CD14-positive monocyte (primary cell): ENCODE measurements around the gene BCL2L12. TPM values are rescaled to one million over a fixed set of nuclear protein-coding genes. Genes with fewer than 3 reads are reported as not detected.
A peak's percentile ranks its signal among the peaks of the same experiment; 100 is the strongest.

Source experiments
- DNase-seq, 3 donors: peaks; one replicate each; pipeline ENCODE4 v3.0.0-alpha.2; 2011 to 2022
- H2AFZ ChIP-seq: 2 replicates; pipeline ENCODE4 v1.6.0; 2012; ENCODE audit warnings: mild to moderate bottlenecking, low read depth, low read length, inconsistent platforms; ENCODE audit not compliant: insufficient read depth, poor library complexity, severe bottlenecking
- H3K27ac ChIP-seq, 2 donors: 1 replicate in 1 of 2; 2 replicates in 1 of 2; pipeline ENCODE4 v1.5.1; 2012 to 2013; ENCODE audit warnings: low read length in 2 of 2, control low read depth in 1 of 2, inconsistent platforms in 1 of 2, low read depth in 1 of 2, mild to moderate bottlenecking in 1 of 2
- H3K27me3 ChIP-seq, 2 donors: one replicate each; pipeline versions ENCODE4 v1.6.0 to v1.6.1; 2011 to 2013; ENCODE audit warnings: low read length in 2 of 2; ENCODE audit not compliant: control insufficient read depth in 2 of 2, insufficient read depth in 2 of 2
- H3K36me3 ChIP-seq, 2 donors: replicated peaks in 1 of 2; 1 replicate in 1 of 2; 2 replicates in 1 of 2; pipeline versions ENCODE4 v1.5.1 to v1.6.1; 2012 to 2013; ENCODE audit warnings: low read length in 2 of 2, control low read depth in 1 of 2, inconsistent platforms in 1 of 2, mild to moderate bottlenecking in 1 of 2; ENCODE audit not compliant: insufficient read depth in 2 of 2, control insufficient read depth in 1 of 2
- H3K4me1 ChIP-seq, 2 donors: 1 replicate in 1 of 2; 2 replicates in 1 of 2; pipeline versions ENCODE4 v1.5.1 to v1.6.1; 2012 to 2013; ENCODE audit warnings: low read length in 2 of 2, control low read depth in 1 of 2, inconsistent platforms in 1 of 2, mild to moderate bottlenecking in 1 of 2, moderate library complexity in 1 of 2; ENCODE audit not compliant: insufficient read depth in 2 of 2, control insufficient read depth in 1 of 2
- H3K4me2 ChIP-seq: replicated peaks from 2 replicates; pipeline ENCODE3; 2012; ENCODE audit warnings: low read length, moderate library complexity, mild to moderate bottlenecking; ENCODE audit not compliant: poor library complexity, severe bottlenecking; ENCODE audit errors: extremely low read depth
- H3K4me3 ChIP-seq, 3 experiments: fragments of 200-600 bp in 1 of 3; sonication (generic) in 1 of 3; replicated peaks in 1 of 3; 1 replicate in 2 of 3; 2 replicates in 1 of 3; pipeline ENCODE4 v1.5.1; 2011 to 2013; ENCODE audit warnings: low read length in 3 of 3, mild to moderate bottlenecking in 3 of 3, control low read depth in 2 of 3, low read depth in 2 of 3, inconsistent platforms in 1 of 3, moderate library complexity in 1 of 3
- H3K79me2 ChIP-seq: 2 replicates; pipeline ENCODE4 v1.6.0; 2012; ENCODE audit warnings: mild to moderate bottlenecking, control low read depth, inconsistent platforms, low read length, moderate library complexity; ENCODE audit not compliant: insufficient read depth
- H3K9ac ChIP-seq: 2 replicates; pipeline ENCODE4 v1.6.0; 2017; ENCODE audit warnings: low read length, mild to moderate bottlenecking; ENCODE audit not compliant: insufficient read depth, poor library complexity, severe bottlenecking
- H3K9me3 ChIP-seq, 2 donors: replicated peaks in 1 of 2; 1 replicate in 1 of 2; 2 replicates in 1 of 2; pipeline versions ENCODE4 v1.5.1 to v1.6.1; 2012 to 2013; ENCODE audit warnings: low read length in 2 of 2, control low read depth in 1 of 2; ENCODE audit not compliant: control insufficient read depth in 1 of 2, insufficient read depth in 1 of 2
- H4K20me1 ChIP-seq: 2 replicates; pipeline ENCODE4 v1.6.0; 2012; ENCODE audit warnings: mild to moderate bottlenecking, low read length, control low read depth, moderate library complexity; ENCODE audit not compliant: insufficient read depth
- H3K27ac Mint-ChIP-seq, 7 donors: one replicate each; pipeline ENCODE4 v1.8.0; 2020; ENCODE audit warnings: mild to moderate bottlenecking in 7 of 7, mixed read lengths in 7 of 7, moderate library complexity in 6 of 7, inconsistent platforms in 2 of 7
- H3K27me3 Mint-ChIP-seq, 3 donors: one replicate each; pipeline ENCODE4 v1.8.0; 2021 to 2022; ENCODE audit warnings: low read depth in 3 of 3, mild to moderate bottlenecking in 3 of 3, mixed read lengths in 3 of 3, moderate library complexity in 3 of 3, inconsistent platforms in 1 of 3
- H3K36me3 Mint-ChIP-seq, 2 donors: one replicate each; pipeline ENCODE4 v1.8.0; 2020; ENCODE audit warnings: mixed read lengths in 2 of 2, inconsistent platforms in 1 of 2, mild to moderate bottlenecking in 1 of 2
- H3K4me1 Mint-ChIP-seq: one replicate; pipeline ENCODE4 v1.8.0; 2020; ENCODE audit warnings: mild to moderate bottlenecking, mixed read lengths
- H3K4me3 Mint-ChIP-seq, 2 donors: one replicate each; pipeline ENCODE4 v1.8.0; 2020; ENCODE audit warnings: mild to moderate bottlenecking in 2 of 2, mixed read lengths in 2 of 2, moderate library complexity in 1 of 2
- H3K9me3 Mint-ChIP-seq, 7 donors: one replicate each; pipeline ENCODE4 v1.8.0; 2020 to 2022; ENCODE audit warnings: mixed read lengths in 7 of 7, mild to moderate bottlenecking in 6 of 7, moderate library complexity in 6 of 7, inconsistent platforms in 2 of 7
- WGBS: methylation state at CpG from one replicate; pipeline ENCODE4 v1.1.5; 2013; ENCODE audit warnings: missing lambda C conversion rate; ENCODE audit not compliant: insufficient coverage; 5-methylcytosine and 5-hydroxymethylcytosine counted together
- intact Hi-C, 2 donors: fragments of 100-400 bp; cut with micrococcal nuclease; formaldehyde crosslinking; loops; one replicate each; pipeline versions ENCODE4 v1.15.0 to v1.15.1; 2023
- polyA plus RNA-seq, 3 donors: library from polyadenylated mRNA; depleted of rRNA in 1 of 3; unstranded in 2 of 3; stranded (reverse) in 1 of 3; fragments of 300-500 nt in 2 of 3; fragments of >200 nt in 1 of 3; fragmentation: Illumina TruSeq in 2 of 3; gene quantifications; 1 replicate in 2 of 3; 2 replicates in 1 of 3; pipeline ENCODE4 v1.2.3, GENCODE V29; 2012 to 2021
- TF ChIP-seq, protein P1 (sequence below): fragments of 200-600 bp; IDR thresholded peaks from one replicate; pipeline ENCODE4 v1.8.0; 2022; ENCODE audit warnings: antibody characterized with exemption, mild to moderate bottlenecking

Gene BCL2L12
- polyA plus RNA-seq, 3 donors, result 5.7 to 10.3 (median 8.6) TPM

DNA sequence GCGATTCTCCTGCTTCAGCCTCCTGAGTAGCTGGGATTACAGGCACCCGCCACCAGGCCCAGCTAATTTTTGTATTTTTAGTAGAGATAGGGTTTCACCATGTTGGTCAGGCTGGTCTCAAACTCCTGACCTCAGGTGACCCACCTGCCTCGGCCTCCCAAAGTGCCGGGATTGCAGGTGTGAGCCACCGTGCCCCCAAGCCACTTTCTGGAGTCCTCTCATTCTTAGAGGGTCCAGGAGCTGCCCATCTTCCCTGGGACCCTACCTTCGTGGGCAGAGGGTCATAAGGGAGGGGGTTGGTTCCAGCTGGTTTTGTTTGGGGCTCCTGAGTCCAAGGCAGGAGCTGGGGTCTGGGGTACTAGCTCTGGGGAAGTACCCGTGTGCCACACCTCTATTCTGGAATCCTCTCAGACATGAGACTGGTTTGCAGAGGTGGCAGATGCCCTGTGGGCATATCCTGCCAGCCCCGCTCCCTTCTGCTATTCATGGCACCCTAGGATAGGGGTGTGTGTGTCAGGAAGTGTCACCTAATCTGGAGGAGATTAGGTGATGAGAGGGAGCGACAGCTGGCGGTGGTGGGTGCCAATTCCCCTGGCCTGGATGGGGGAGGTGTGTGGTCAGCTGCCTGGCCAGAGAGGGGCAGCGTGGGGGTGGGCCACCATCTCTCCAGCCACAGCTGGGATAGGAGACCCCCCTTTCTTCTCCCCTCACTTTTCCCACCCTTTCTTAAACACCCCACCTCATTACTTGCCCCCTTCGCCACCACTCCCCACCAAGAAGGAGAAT, 13.4 kb downstream of the BCL2L12 start:
- H3K4me2 ChIP-seq, result no peak overlapping the region
- peaks cover 0 to 2% (median 0%) of the 10 kb centered on the region in 7 donors for H3K9me3 Mint-ChIP-seq

More for the DNA sequence above, 13.4 kb downstream of the BCL2L12 start:
- H3K4me3 Mint-ChIP-seq, result no peak overlapping the region
- H3K27ac Mint-ChIP-seq, result peak overlapping the region in 4 of 7 donors; percentile 14 to 99 (median 36)
- H3K27me3 ChIP-seq, result no peaks in the 10 kb centered on the region
- peaks cover 25 to 33% of the 10 kb centered on the region in 2 donors for H3K36me3 Mint-ChIP-seq
- H2AFZ ChIP-seq, result no peak overlapping the region
- H3K4me1 ChIP-seq, result peaks cover 24 to 38% of the 10 kb centered on the region in 2 donors
- intact Hi-C loops, result loop anchor here (5.0 to 10.0 kb wide), 6 partner anchors 37 to 207 kb away; partner anchors contain the start of genes PRR12 (in 2 of the 2), RPS11 (in 2 of the 2), AKT1S1 (in 1 of the 2) and FLT3LG (in 1 of the 2)
- H3K9me3 ChIP-seq, result no peaks in the 10 kb centered on the region
- H3K79me2 ChIP-seq, result peaks cover 37% of the 10 kb centered on the region
- 89% methylated on average over 4 of the region's 12 CpGs for WGBS
- H4K20me1 ChIP-seq, result peaks cover 25% of the 10 kb centered on the region
- H3K9ac ChIP-seq, result no peak overlapping the region
- H3K4me3 ChIP-seq, result no peak overlapping the region
- H3K27ac ChIP-seq, result no peak overlapping the region
- H3K4me1 Mint-ChIP-seq, result peaks cover 18% of the 10 kb centered on the region
- peaks cover 0 to 5% (median 0%) of the 10 kb centered on the region in 3 donors for H3K27me3 Mint-ChIP-seq
- TF ChIP-seq, protein P1, sequence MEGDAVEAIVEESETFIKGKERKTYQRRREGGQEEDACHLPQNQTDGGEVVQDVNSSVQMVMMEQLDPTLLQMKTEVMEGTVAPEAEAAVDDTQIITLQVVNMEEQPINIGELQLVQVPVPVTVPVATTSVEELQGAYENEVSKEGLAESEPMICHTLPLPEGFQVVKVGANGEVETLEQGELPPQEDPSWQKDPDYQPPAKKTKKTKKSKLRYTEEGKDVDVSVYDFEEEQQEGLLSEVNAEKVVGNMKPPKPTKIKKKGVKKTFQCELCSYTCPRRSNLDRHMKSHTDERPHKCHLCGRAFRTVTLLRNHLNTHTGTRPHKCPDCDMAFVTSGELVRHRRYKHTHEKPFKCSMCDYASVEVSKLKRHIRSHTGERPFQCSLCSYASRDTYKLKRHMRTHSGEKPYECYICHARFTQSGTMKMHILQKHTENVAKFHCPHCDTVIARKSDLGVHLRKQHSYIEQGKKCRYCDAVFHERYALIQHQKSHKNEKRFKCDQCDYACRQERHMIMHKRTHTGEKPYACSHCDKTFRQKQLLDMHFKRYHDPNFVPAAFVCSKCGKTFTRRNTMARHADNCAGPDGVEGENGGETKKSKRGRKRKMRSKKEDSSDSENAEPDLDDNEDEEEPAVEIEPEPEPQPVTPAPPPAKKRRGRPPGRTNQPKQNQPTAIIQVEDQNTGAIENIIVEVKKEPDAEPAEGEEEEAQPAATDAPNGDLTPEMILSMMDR, result no peak
- no peak for DNase-seq
- H3K36me3 ChIP-seq, result peaks cover 17 to 24% of the 10 kb centered on the region in 2 donors
